ENCODE measurements around the gene HOXA13. TPM values are rescaled to one million over a fixed set of nuclear protein-coding genes. Genes with fewer than 3 reads are reported as not detected.

HOXA13 gene
- total and polyA plus RNA-seq, 4 donors, result not detected

DNA sequence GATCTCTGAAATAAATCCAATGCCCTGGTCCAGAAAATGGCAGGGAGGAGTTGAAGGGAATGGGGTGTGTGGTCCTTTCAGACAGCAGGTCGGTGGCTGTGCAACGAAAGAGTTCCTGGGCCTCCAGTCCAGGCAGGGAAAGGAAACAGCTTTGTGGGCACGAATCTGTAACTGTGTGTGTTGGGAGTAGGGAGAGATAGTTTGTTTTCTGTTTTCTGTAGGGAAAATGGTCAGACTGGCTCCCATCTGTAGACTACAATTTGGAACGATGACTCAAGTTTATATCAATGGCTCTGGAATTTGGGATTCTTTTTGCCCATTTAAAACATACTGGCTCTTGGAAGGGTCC is 32.0 kb downstream of the HOXA13 start:
- DNase-seq (peak in 1 of 3 donors; percentile 29), ATAC-seq (ENCODE audit: insufficient read depth, low FRiP score) (no peak)
- 15 to 44% methylated on average over 4 of the region's 4 CpGs for WGBS, 2 donors
- Histone ChIP-seq H3K9me3 (ENCODE audit: control insufficient read depth in 4 of 4, insufficient read depth in 3 of 4, low read length in 3 of 4) (peaks cover 0 to 8% (median 0%) of the 10 kb centered on the region in 4 donors), H3K36me3 (ENCODE audit: control insufficient read depth in 4 of 4, insufficient read depth in 4 of 4, low read length in 4 of 4) (no peaks in the 10 kb centered on the region), H3K27me3 (ENCODE audit: control insufficient read depth in 3 of 3, insufficient read depth in 3 of 3, low read length in 2 of 3) (peaks cover 8 to 98% (median 92%) of the 10 kb centered on the region in 3 donors), H3K27ac (ENCODE audit: low read depth in 1 of 2, low read length in 1 of 2) (no peak overlapping the region), H3K4me1 (ENCODE audit: control insufficient read depth in 5 of 5, insufficient read depth in 5 of 5, low read length in 5 of 5) (peaks cover 0 to 25% (median 5%) of the 10 kb centered on the region in 5 donors), H3K9ac (ENCODE audit: insufficient read depth in 1 of 2, low read length in 2 of 2) (no peak overlapping the region), H3K4me3 (no peak overlapping the region)
- TF ChIP-seq, protein P1, sequence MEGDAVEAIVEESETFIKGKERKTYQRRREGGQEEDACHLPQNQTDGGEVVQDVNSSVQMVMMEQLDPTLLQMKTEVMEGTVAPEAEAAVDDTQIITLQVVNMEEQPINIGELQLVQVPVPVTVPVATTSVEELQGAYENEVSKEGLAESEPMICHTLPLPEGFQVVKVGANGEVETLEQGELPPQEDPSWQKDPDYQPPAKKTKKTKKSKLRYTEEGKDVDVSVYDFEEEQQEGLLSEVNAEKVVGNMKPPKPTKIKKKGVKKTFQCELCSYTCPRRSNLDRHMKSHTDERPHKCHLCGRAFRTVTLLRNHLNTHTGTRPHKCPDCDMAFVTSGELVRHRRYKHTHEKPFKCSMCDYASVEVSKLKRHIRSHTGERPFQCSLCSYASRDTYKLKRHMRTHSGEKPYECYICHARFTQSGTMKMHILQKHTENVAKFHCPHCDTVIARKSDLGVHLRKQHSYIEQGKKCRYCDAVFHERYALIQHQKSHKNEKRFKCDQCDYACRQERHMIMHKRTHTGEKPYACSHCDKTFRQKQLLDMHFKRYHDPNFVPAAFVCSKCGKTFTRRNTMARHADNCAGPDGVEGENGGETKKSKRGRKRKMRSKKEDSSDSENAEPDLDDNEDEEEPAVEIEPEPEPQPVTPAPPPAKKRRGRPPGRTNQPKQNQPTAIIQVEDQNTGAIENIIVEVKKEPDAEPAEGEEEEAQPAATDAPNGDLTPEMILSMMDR (IDR thresholded peaks at IDR 0.05; ENCODE audit: control extremely low read depth, extremely low read depth), result no peak

DNA sequence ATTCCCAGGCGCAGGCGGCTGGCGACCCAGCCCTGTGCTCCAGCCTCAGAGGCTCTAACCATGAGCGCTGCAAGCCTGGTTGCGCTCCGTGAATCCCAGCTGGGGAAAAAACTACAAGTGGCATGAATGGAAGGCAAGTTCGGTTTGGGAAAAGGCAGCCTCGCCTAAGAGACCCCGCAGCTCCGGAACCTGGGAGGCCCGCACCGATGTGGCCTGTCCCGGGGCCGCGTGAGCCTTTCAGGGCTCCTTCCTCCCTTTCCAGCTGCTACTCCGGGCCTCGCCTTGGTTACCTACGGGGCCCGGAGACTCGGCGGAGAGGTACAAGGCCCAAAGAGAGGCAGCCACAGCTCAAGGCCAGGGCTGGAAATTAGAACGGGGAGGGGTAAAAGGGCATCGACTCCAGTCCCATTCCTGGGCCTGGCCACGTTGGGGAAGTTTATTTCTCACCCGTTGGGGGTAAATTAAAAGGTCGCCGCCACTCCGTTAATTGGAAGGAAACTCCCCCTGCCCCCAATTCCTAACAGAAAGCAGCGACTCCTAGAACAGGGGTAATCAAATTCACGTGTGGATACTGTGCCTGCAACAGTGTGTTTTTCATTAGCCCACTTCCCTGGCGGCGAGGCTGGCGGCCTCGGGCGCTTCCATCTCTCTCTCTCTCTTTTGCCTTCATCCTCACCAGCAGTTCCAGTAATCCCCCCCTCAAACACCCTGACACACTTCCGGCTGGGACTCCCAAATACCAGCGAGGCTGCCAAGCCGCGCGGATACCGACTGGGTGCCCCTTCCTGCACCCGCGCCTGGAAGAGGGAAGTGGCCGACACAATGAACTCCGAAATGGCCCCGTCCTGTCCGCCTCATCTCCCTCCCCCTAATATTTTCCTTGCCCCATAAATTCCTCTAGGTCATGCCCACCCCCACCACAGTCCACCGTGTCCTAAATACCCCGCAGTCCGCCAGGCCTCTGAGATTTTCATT is 33.1 kb downstream of the HOXA13 start:
- TF ChIP-seq, protein P1 (IDR thresholded peaks at IDR 0.05; ENCODE audit: control extremely low read depth, extremely low read depth), result no peak

GRCh38 chr7:27165996-27166530 is 33.8 kb downstream of the HOXA13 start:
- 4 to 9% methylated on average over 46 of the region's 46 CpGs for WGBS, 2 donors
- Histone ChIP-seq H3K36me3 (ENCODE audit: control insufficient read depth in 4 of 4, insufficient read depth in 4 of 4, low read length in 4 of 4) (no peaks in the 10 kb centered on the region), H3K27ac (ENCODE audit: low read depth in 1 of 2, low read length in 1 of 2) (no peak overlapping the region), H3K4me1 (ENCODE audit: control insufficient read depth in 5 of 5, insufficient read depth in 5 of 5, low read length in 5 of 5) (peaks cover 0 to 21% (median 5%) of the 10 kb centered on the region in 5 donors), H3K9me3 (ENCODE audit: control insufficient read depth in 4 of 4, insufficient read depth in 3 of 4, low read length in 3 of 4) (peaks cover 0 to 1% (median 0%) of the 10 kb centered on the region in 4 donors), H3K9ac (ENCODE audit: insufficient read depth in 1 of 2, low read length in 2 of 2) (no peak overlapping the region), H3K27me3 (ENCODE audit: control insufficient read depth in 3 of 3, insufficient read depth in 3 of 3, low read length in 2 of 3) (peaks cover 8 to 98% (median 86%) of the 10 kb centered on the region in 3 donors), H3K4me3 (peak overlapping the region; percentile 1)
- TF ChIP-seq, protein P1 (IDR thresholded peaks at IDR 0.05; ENCODE audit: control extremely low read depth, extremely low read depth), result no peak
- ATAC-seq (ENCODE audit: insufficient read depth, low FRiP score), result no peak
- peak in 2 of 3 donors; percentile 43 to 61 for DNase-seq

More for the DNA sequence above, 33.1 kb downstream of the HOXA13 start:
- Histone ChIP-seq H3K27ac (ENCODE audit: low read depth in 1 of 2, low read length in 1 of 2) (no peak overlapping the region), H3K36me3 (ENCODE audit: control insufficient read depth in 4 of 4, insufficient read depth in 4 of 4, low read length in 4 of 4) (no peaks in the 10 kb centered on the region), H3K9me3 (ENCODE audit: control insufficient read depth in 4 of 4, insufficient read depth in 3 of 4, low read length in 3 of 4) (peaks cover 0 to 5% (median 0%) of the 10 kb centered on the region in 4 donors), H3K9ac (ENCODE audit: insufficient read depth in 1 of 2, low read length in 2 of 2) (no peak overlapping the region), H3K4me3 (no peak overlapping the region), H3K4me1 (ENCODE audit: control insufficient read depth in 5 of 5, insufficient read depth in 5 of 5, low read length in 5 of 5) (peaks cover 0 to 21% (median 5%) of the 10 kb centered on the region in 5 donors), H3K27me3 (ENCODE audit: control insufficient read depth in 3 of 3, insufficient read depth in 3 of 3, low read length in 2 of 3) (peaks cover 8 to 98% (median 89%) of the 10 kb centered on the region in 3 donors)
- DNase-seq (peak in 1 of 3 donors; percentile 53), ATAC-seq (ENCODE audit: insufficient read depth, low FRiP score) (no peak)
- 8 to 22% methylated on average over 50 of the region's 50 CpGs for WGBS, 2 donors

All from lung (tissue), 12 donors.